Stimulated activated naive CD8-positive, alpha-beta T cell treated with anti-CD3 and anti-CD28 coated beads, Interleukin-15, Interleukin-2, amounts not matched to agents 100 ng/mL and 50 ng/mL, for 24 hours (primary cell): ENCODE measurements around the gene COTL1.

Source experiments
- H3K27ac Mint-ChIP-seq: one replicate; pipeline ENCODE4 v1.8.0; 2021; ENCODE audit warnings: mild to moderate bottlenecking, mixed read lengths
- H3K27me3 Mint-ChIP-seq: one replicate; pipeline ENCODE4 v1.8.0; 2021; ENCODE audit warnings: mixed read lengths
- H3K36me3 Mint-ChIP-seq: one replicate; pipeline ENCODE4 v1.8.0; 2021; ENCODE audit warnings: low read depth, mixed read lengths
- H3K4me1 Mint-ChIP-seq: one replicate; pipeline ENCODE4 v1.8.0; 2021; ENCODE audit warnings: low read depth, mixed read lengths
- H3K4me3 Mint-ChIP-seq: one replicate; pipeline ENCODE4 v1.8.0; 2021; ENCODE audit warnings: mild to moderate bottlenecking, mixed read lengths
- H3K9me3 Mint-ChIP-seq: one replicate; pipeline ENCODE4 v1.8.0; 2021; ENCODE audit warnings: mixed read lengths

COTL1 gene

GRCh38 chr16:84599521-84600202, 18.2 kb downstream of the COTL1 start:
- Mint-ChIP-seq H3K36me3 (peaks cover 59% of the 10 kb centered on the region), H3K9me3 (no peaks in the 10 kb centered on the region), H3K27ac (peak overlapping the region; percentile 99), H3K27me3 (no peaks in the 10 kb centered on the region), H3K4me3 (peak overlapping the region; percentile 83), H3K4me1 (peaks cover 92% of the 10 kb centered on the region)

- H3K36me3 Mint-ChIP-seq, result peaks cover 64% of the 10 kb centered on the region
- H3K9me3 Mint-ChIP-seq, result no peaks in the 10 kb centered on the region
- peaks cover 95% of the 10 kb centered on the region for H3K4me1 Mint-ChIP-seq
- peak overlapping the region; percentile 74 for H3K4me3 Mint-ChIP-seq
- H3K27me3 Mint-ChIP-seq, result no peaks in the 10 kb centered on the region
- peak overlapping the region; percentile 99 for H3K27ac Mint-ChIP-seq
Observed at GRCh38 chr16:84598360-84598759, 19.5 kb downstream of the COTL1 start.

DNA sequence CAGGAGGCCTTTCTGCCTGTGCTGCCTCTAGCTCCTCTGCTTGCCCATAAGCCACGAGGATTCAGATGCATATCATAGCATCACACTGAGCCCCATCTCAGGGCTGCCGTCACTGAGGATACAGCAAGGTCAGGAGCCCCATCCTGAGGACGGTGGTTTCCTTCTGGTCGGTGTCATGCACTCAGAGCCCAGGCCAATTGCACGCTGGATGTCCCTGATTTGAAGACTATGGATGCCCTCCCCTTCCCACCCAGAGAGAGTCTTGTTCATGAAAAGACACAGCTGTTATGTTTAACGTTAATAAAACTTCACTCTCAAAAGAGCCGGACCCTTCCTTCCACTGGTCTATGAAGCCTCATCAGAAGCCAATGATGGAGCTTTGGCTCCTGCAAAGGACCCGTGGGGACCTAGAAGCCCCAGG, 19.9 kb downstream of the COTL1 start:
- H3K9me3 Mint-ChIP-seq, result no peaks in the 10 kb centered on the region
- peak overlapping the region; percentile 74 for H3K4me3 Mint-ChIP-seq
- peaks cover 94% of the 10 kb centered on the region for H3K4me1 Mint-ChIP-seq
- peaks cover 62% of the 10 kb centered on the region for H3K36me3 Mint-ChIP-seq
- peak overlapping the region; percentile 99 for H3K27ac Mint-ChIP-seq
- H3K27me3 Mint-ChIP-seq, result no peaks in the 10 kb centered on the region

- Mint-ChIP-seq H3K27me3 (no peaks in the 10 kb centered on the region), H3K27ac (peak overlapping the region; percentile 99), H3K9me3 (no peaks in the 10 kb centered on the region), H3K4me1 (peaks cover 94% of the 10 kb centered on the region), H3K36me3 (peaks cover 64% of the 10 kb centered on the region), H3K4me3 (peak overlapping the region; percentile 74)
Observed at GRCh38 chr16:84597528-84597896, 20.4 kb downstream of the COTL1 start.

GRCh38 chr16:84596801-84597527, 20.9 kb downstream of the COTL1 start:
- H3K4me1 Mint-ChIP-seq, result peaks cover 90% of the 10 kb centered on the region
- peaks cover 70% of the 10 kb centered on the region for H3K36me3 Mint-ChIP-seq
- no peaks in the 10 kb centered on the region for H3K9me3 Mint-ChIP-seq
- no peaks in the 10 kb centered on the region for H3K27me3 Mint-ChIP-seq
- H3K27ac Mint-ChIP-seq, result peak overlapping the region; percentile 99
- H3K4me3 Mint-ChIP-seq, result peak overlapping the region; percentile 74

GRCh38 chr16:84596161-84596560, 21.7 kb downstream of the COTL1 start:
- no peak overlapping the region for H3K4me3 Mint-ChIP-seq
- H3K36me3 Mint-ChIP-seq, result peaks cover 72% of the 10 kb centered on the region
- H3K9me3 Mint-ChIP-seq, result no peaks in the 10 kb centered on the region
- peak overlapping the region; percentile 99 for H3K27ac Mint-ChIP-seq
- no peaks in the 10 kb centered on the region for H3K27me3 Mint-ChIP-seq
- H3K4me1 Mint-ChIP-seq, result peaks cover 84% of the 10 kb centered on the region

GRCh38 chr16:84595052-84595481, 22.8 kb downstream of the COTL1 start:
- peak overlapping the region; percentile 80 for H3K4me3 Mint-ChIP-seq

GRCh38 chr16:84594725-84595038, 23.2 kb downstream of the COTL1 start:
- H3K27me3 Mint-ChIP-seq, result no peaks in the 10 kb centered on the region
- H3K4me3 Mint-ChIP-seq, result peak overlapping the region; percentile 80
- no peaks in the 10 kb centered on the region for H3K9me3 Mint-ChIP-seq
- H3K4me1 Mint-ChIP-seq, result peaks cover 69% of the 10 kb centered on the region
- H3K36me3 Mint-ChIP-seq, result peaks cover 74% of the 10 kb centered on the region
- H3K27ac Mint-ChIP-seq, result peak overlapping the region; percentile 90

More at GRCh38 chr16:84595052-84595481, 22.8 kb downstream of the COTL1 start:
- H3K9me3 Mint-ChIP-seq, result no peaks in the 10 kb centered on the region
- no peaks in the 10 kb centered on the region for H3K27me3 Mint-ChIP-seq
- peaks cover 73% of the 10 kb centered on the region for H3K4me1 Mint-ChIP-seq
- peaks cover 70% of the 10 kb centered on the region for H3K36me3 Mint-ChIP-seq
- peak overlapping the region; percentile 90 for H3K27ac Mint-ChIP-seq

- Mint-ChIP-seq H3K9me3 (no peaks in the 10 kb centered on the region), H3K27me3 (no peaks in the 10 kb centered on the region), H3K36me3 (peaks cover 76% of the 10 kb centered on the region), H3K27ac (peak overlapping the region; percentile 90), H3K4me1 (peaks cover 63% of the 10 kb centered on the region), H3K4me3 (peak overlapping the region; percentile 80)
Observed at GRCh38 chr16:84593825-84594724, 23.8 kb downstream of the COTL1 start.

DNA sequence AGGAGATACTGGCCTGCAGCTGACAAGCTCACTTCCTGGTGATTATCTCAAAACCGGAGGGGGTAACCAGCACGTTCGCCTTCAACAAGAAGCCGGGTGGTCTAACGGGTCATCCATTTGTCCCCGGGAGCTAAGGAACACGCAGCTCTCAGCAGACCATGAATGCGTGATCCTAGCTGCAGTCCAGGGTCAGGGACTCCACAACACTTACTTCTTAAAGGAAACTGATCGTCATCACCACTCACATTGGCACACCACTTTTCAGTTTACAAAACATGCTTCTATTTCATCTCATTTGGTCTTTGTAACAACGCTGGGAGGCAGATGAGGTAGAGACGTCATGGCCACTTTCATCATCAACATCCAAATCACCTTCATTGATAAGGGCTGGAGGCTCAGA, 25.2 kb downstream of the COTL1 start:
- no peaks in the 10 kb centered on the region for H3K27me3 Mint-ChIP-seq
- H3K4me3 Mint-ChIP-seq, result no peak overlapping the region
- peaks cover 76% of the 10 kb centered on the region for H3K36me3 Mint-ChIP-seq
- peaks cover 54% of the 10 kb centered on the region for H3K4me1 Mint-ChIP-seq
- H3K27ac Mint-ChIP-seq, result peak overlapping the region; percentile 32
- no peaks in the 10 kb centered on the region for H3K9me3 Mint-ChIP-seq

- Mint-ChIP-seq H3K27me3 (no peaks in the 10 kb centered on the region), H3K4me3 (no peak overlapping the region), H3K36me3 (peaks cover 73% of the 10 kb centered on the region), H3K4me1 (peaks cover 34% of the 10 kb centered on the region), H3K27ac (no peak overlapping the region), H3K9me3 (no peaks in the 10 kb centered on the region)
Observed at GRCh38 chr16:84589975-84590719, 27.7 kb downstream of the COTL1 start.

GRCh38 chr16:84588991-84589390, 28.9 kb downstream of the COTL1 start:
- H3K27ac Mint-ChIP-seq, result no peak overlapping the region
- H3K36me3 Mint-ChIP-seq, result peaks cover 73% of the 10 kb centered on the region
- H3K4me3 Mint-ChIP-seq, result no peak overlapping the region
- no peaks in the 10 kb centered on the region for H3K27me3 Mint-ChIP-seq
- peaks cover 27% of the 10 kb centered on the region for H3K4me1 Mint-ChIP-seq
- no peaks in the 10 kb centered on the region for H3K9me3 Mint-ChIP-seq

GRCh38 chr16:84585886-84586285, 32.0 kb downstream of the COTL1 start:
- Mint-ChIP-seq H3K27me3 (no peaks in the 10 kb centered on the region), H3K4me1 (peaks cover 10% of the 10 kb centered on the region), H3K9me3 (no peaks in the 10 kb centered on the region), H3K27ac (no peak overlapping the region), H3K36me3 (peaks cover 64% of the 10 kb centered on the region), H3K4me3 (no peak overlapping the region)

DNA sequence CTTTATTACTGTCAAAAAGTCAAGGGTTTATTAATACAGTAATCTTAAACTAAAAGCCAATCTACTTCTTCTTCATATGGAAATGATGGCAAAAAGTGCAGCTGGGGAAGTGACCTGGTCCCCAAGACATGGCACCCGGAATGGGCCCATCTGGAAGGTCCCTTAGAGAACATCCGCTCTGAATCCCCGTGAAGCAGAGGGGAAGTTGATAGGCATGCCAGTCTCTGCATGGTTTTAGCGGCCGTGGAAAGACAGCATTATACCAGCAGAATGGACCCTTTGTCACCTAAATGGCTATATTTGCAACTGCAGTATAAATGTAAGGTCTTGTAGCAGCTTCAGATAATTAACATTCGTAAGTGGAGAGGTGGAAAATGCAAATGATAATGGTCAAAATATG, 32.4 kb downstream of the COTL1 start:
- H3K27me3 Mint-ChIP-seq, result no peaks in the 10 kb centered on the region
- peaks cover 10% of the 10 kb centered on the region for H3K4me1 Mint-ChIP-seq

More for the DNA sequence above, 32.4 kb downstream of the COTL1 start:
- Mint-ChIP-seq H3K9me3 (no peaks in the 10 kb centered on the region), H3K27ac (no peak overlapping the region), H3K4me3 (no peak overlapping the region), H3K36me3 (peaks cover 62% of the 10 kb centered on the region)
